Ectodermal cell (in vitro differentiated cells): Measurements from ENCODE around the gene SCMH1. TPM values are rescaled to one million over a fixed set of nuclear protein-coding genes. Genes with fewer than 3 reads are reported as not detected.

ENCODE experiments used
- H3K27ac ChIP-seq: 2 replicates; pipeline ENCODE4 v1.7.0; 2013; ENCODE audit warnings: mild to moderate bottlenecking, low read depth, low read length; ENCODE audit not compliant: insufficient read depth, poor library complexity, severe bottlenecking
- H3K27me3 ChIP-seq: 2 replicates; pipeline ENCODE4 v1.7.0; 2013; ENCODE audit warnings: mild to moderate bottlenecking, low read length; ENCODE audit not compliant: insufficient read depth, control insufficient read depth, poor library complexity, severe bottlenecking
- H3K36me3 ChIP-seq: one replicate; pipeline ENCODE4 v1.7.0; 2013; ENCODE audit warnings: low read length; ENCODE audit not compliant: control insufficient read depth, insufficient read depth
- H3K4me1 ChIP-seq: one replicate; pipeline ENCODE4 v1.7.0; 2013; ENCODE audit warnings: low read length; ENCODE audit not compliant: control insufficient read depth, insufficient read depth
- H3K4me3 ChIP-seq: 2 replicates; pipeline ENCODE4 v1.7.0; 2013; ENCODE audit warnings: low read depth, low read length, control low read depth; ENCODE audit not compliant: insufficient read depth
- H3K9me3 ChIP-seq: 2 replicates; pipeline ENCODE4 v1.7.0; 2013; ENCODE audit warnings: mild to moderate bottlenecking, low read length, moderate library complexity; ENCODE audit not compliant: control insufficient read depth
- WGBS, 2 experiments: methylation state at CpG; one replicate each; pipeline ENCODE4 v1.1.7; 2013; ENCODE audit warnings: missing lambda C conversion rate in 2 of 2; 5-methylcytosine and 5-hydroxymethylcytosine counted together
- polyA plus RNA-seq, 4 experiments: library from polyadenylated mRNA; stranded (reverse); fragments of 50-300 nt; gene quantifications; one replicate each; pipeline ENCODE4 v1.2.3, GENCODE V29; 2013

The SCMH1 gene
- polyA plus RNA-seq (2013, experiment 1 of 4): 38.6 TPM
- polyA plus RNA-seq (2013, experiment 2 of 4): 39.3 TPM
- polyA plus RNA-seq (2013, experiment 3 of 4): 30.9 TPM
- polyA plus RNA-seq (2013, experiment 4 of 4): 34.6 TPM

- no peak within 1 kb of the TSS for H3K27ac ChIP-seq
- no peaks in the 10 kb centered on the region for H3K9me3 ChIP-seq
- no peaks in the 10 kb centered on the region for H3K36me3 ChIP-seq
- H3K27me3 ChIP-seq: peaks cover 16% of the 10 kb centered on the region
- H3K4me1 ChIP-seq: peaks cover 6% of the 10 kb centered on the region
- 0 to 1% methylated on average over 85 of the region's 85 CpGs for WGBS, 2 experiments
- peak within 1 kb of the TSS; percentile 57 for H3K4me3 ChIP-seq
These were observed at the start of gene SCMH1 for GRCh38 chr1:41241749-41242341. SCMH1 (minus strand) TSS chr1:41242306; CDS start chr1:41186133, 56,173 bp downstream.

GRCh38 chr1:41291195-41291594, 49.1 kb upstream of the SCMH1 start:
- H3K27me3 ChIP-seq: no peaks in the 10 kb centered on the region
- no peaks in the 10 kb centered on the region for H3K9me3 ChIP-seq
- 85 to 89% methylated on average over 5 of the region's 5 CpGs for WGBS, 2 experiments
- H3K36me3 ChIP-seq: no peaks in the 10 kb centered on the region
- H3K4me3 ChIP-seq: no peak overlapping the region
- H3K4me1 ChIP-seq: peaks cover 8% of the 10 kb centered on the region
- no peak overlapping the region for H3K27ac ChIP-seq

- Histone ChIP-seq H3K9me3 (no peaks in the 10 kb centered on the region), H3K27ac (no peak overlapping the region), H3K4me1 (peaks cover 15% of the 10 kb centered on the region), H3K36me3 (no peaks in the 10 kb centered on the region), H3K4me3 (no peak overlapping the region), H3K27me3 (no peaks in the 10 kb centered on the region)
- 92 to 93% methylated on average over 5 of the region's 5 CpGs for WGBS, 2 experiments
These were observed 47.1 kb upstream of the SCMH1 start for GRCh38 chr1:41289196-41289595.

DNA sequence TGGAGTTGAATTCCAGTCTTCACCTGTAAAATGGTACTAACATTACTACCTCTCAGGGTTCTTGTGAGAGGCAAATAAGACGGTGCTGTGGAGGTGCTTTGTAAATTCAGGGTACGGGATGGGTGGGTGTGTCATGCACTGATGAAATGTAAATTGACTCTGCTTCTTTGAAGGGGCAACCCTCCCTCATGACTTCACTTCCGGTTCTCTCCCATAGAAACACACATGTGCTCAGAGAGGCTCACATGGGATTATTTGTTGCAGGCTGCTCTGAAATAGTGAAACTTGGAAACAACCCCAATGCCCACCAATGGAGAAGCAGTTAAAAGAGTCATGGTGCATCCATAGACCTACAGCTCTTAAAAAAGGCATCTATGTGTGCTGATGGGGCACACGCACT, 44.9 kb upstream of the SCMH1 start:
- H3K27me3 ChIP-seq: no peaks in the 10 kb centered on the region
- 76 to 80% methylated on average over 4 of the region's 4 CpGs for WGBS, 2 experiments
- no peaks in the 10 kb centered on the region for H3K9me3 ChIP-seq
- peaks cover 15% of the 10 kb centered on the region for H3K4me1 ChIP-seq
- no peak overlapping the region for H3K4me3 ChIP-seq
- H3K27ac ChIP-seq: no peak overlapping the region
- H3K36me3 ChIP-seq: no peaks in the 10 kb centered on the region

DNA sequence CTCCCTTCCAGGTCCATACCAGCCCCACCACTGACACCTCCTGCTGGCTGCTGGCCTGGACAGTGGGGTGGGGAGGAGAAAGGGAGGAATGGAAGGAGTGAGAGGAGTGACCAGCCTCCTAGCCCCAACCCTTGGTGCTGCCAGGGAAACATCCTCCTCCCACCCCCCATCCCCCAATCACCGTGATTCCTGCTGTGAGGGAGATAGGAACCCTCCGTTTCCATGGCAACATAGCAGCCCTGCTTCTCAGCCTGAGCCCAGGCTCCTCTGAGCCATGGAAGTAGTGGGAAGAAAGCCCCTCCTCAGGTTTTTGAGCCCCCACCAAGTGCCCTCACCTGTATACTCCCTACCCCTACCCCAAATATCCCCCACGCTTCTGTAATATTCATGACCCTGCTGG, 44.4 kb upstream of the SCMH1 start:
- Histone ChIP-seq H3K36me3 (no peaks in the 10 kb centered on the region), H3K4me1 (peaks cover 15% of the 10 kb centered on the region), H3K9me3 (no peaks in the 10 kb centered on the region), H3K27ac (no peak overlapping the region), H3K27me3 (no peaks in the 10 kb centered on the region), H3K4me3 (no peak overlapping the region)
- 15 to 16% methylated on average over 3 of the region's 3 CpGs for WGBS, 2 experiments

DNA sequence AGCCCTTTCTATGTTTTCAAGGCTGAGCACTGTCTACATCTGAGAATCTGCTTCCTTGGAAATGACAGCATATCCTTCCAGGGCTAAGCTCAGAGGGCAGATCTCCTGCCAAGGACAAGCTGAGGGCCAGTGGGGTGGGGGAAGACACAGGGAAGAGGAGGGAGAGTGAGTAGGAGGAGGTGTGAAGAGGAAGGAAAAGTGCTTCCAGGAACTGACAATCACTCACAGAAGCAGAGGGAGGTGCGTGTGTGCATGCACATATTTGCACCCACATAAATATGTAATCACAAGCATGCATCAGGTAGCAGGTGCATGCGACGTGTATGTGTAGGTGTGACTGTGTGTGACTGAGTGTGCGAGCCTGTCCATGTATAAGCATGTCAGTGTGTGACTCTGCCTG, 43.7 kb upstream of the SCMH1 start:
- Histone ChIP-seq H3K27ac (no peak overlapping the region), H3K9me3 (no peaks in the 10 kb centered on the region), H3K27me3 (no peaks in the 10 kb centered on the region), H3K4me1 (peaks cover 15% of the 10 kb centered on the region), H3K36me3 (no peaks in the 10 kb centered on the region), H3K4me3 (no peak overlapping the region)
- WGBS, 2 experiments: 86 to 93% methylated on average over 4 of the region's 4 CpGs

DNA sequence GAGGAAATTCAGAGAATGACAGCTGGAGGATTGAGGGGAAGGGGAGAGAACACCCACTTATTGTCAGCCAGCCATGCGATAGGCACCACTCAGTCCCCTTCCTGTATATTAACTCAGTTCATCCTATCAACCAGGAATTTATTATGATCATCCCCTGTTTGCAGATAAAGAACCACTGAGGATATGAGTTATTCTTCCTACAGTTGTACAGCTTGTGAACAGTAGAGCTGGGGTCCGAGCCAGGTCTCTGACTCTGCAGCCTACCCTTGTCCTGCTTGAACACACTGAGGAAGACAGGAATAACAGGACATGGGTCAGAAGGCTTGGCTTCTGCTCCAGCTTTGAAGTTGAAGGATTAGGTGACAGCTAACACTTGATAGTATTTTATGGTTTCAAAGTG, 42.0 kb upstream of the SCMH1 start:
- WGBS, 2 experiments: 98 to 99% methylated on average over 2 of the region's 2 CpGs
- H3K27me3 ChIP-seq: no peaks in the 10 kb centered on the region

GRCh38 chr1:41282679-41283317, 40.7 kb upstream of the SCMH1 start:
- Histone ChIP-seq H3K27me3 (no peaks in the 10 kb centered on the region), H3K9me3 (no peaks in the 10 kb centered on the region), H3K4me1 (peaks cover 15% of the 10 kb centered on the region), H3K27ac (no peak overlapping the region), H3K4me3 (no peak overlapping the region), H3K36me3 (no peaks in the 10 kb centered on the region)
- 59 to 60% methylated on average over 9 of the region's 9 CpGs for WGBS, 2 experiments

More for the DNA sequence above, 42.0 kb upstream of the SCMH1 start:
- Histone ChIP-seq H3K36me3 (no peaks in the 10 kb centered on the region), H3K27ac (no peak overlapping the region), H3K9me3 (no peaks in the 10 kb centered on the region), H3K4me1 (peaks cover 15% of the 10 kb centered on the region), H3K4me3 (no peak overlapping the region)

- Histone ChIP-seq H3K4me1 (peaks cover 8% of the 10 kb centered on the region), H3K27me3 (no peaks in the 10 kb centered on the region), H3K36me3 (no peaks in the 10 kb centered on the region), H3K9me3 (no peaks in the 10 kb centered on the region), H3K27ac (no peak overlapping the region), H3K4me3 (no peak overlapping the region)
- 74 to 85% methylated on average over 2 of the region's 2 CpGs for WGBS, 2 experiments
These were observed 39.2 kb upstream of the SCMH1 start for GRCh38 chr1:41281334-41281733.

- H3K27me3 ChIP-seq: no peaks in the 10 kb centered on the region
- H3K27ac ChIP-seq: no peak overlapping the region
- 90% methylated on average over 11 of the region's 11 CpGs for whole genome bisulfite sequencing, 2 experiments
These were observed 38.3 kb upstream of the SCMH1 start for GRCh38 chr1:41280202-41281032.

More at GRCh38 chr1:41280202-41281032, 38.3 kb upstream of the SCMH1 start:
- no peaks in the 10 kb centered on the region for H3K4me1 ChIP-seq
- no peak overlapping the region for H3K4me3 ChIP-seq
- no peaks in the 10 kb centered on the region for H3K9me3 ChIP-seq
- H3K36me3 ChIP-seq: no peaks in the 10 kb centered on the region
